Measurements from ENCODE around the gene MTR. TPM values are rescaled to one million over a fixed set of nuclear protein-coding genes. Genes with fewer than 3 reads are reported as not detected.

Gene MTR
- 7.6 and 11.1 TPM in 2 replicates for total RNA-seq

DNA sequence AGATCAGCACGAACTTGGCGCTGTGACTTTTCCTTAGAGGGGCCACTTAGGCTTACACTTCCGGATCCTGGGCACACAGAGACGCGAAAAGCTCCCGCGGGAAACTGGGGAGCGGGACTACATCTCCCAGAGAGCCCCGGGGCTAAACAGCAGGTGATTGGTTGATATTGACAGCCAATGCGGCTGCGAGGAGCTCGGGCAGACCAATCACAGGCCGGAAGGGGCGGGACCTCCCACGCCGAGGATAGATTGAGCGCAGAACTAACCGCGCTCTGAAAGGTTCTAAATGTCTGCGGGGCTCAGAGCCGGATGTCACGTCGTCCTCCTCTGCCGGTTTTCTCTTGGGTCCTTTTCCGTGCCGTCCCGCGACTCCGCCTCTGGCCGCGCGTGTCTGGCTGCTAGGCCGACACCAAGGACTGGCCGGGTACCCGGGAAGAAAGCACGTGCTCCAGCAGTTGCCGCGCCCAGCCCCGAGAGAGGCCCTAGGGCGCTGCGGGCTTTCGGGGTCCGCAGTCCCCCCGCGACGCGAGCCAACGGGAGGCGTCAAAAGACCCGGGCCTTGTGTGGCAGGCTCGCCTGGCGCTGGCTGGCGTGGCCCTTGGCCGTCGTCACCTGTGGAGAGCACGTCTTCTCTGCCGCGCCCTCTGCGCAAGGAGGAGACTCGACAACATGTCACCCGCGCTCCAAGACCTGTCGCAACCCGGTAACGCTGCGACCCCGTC is at the start of gene MTR:
Gene MTR, plus strand, starts transcription at position 258 of the 722 bp plus-strand sequence. Its CDS starts 412 bp downstream, at position 670.

Other genes starting within 250 kb of the MTR start
- gene HEATR1, start 190.8 kb upstream of the MTR start, total RNA-seq = 22.2 and 25.3 TPM in 2 replicates
- gene ACTN2, start 108.8 kb upstream of the MTR start, total RNA-seq = not detected in 2 replicates
- gene MT1HL1, start 209.1 kb downstream of the MTR start, total RNA-seq = not detected in 2 replicates
- not detected in 2 replicates for gene RYR2, start 246.9 kb downstream of the MTR start, total RNA-seq

All from hair follicular keratinocyte (primary cell).